Hepatocyte (in vitro differentiated cells): ENCODE results near the gene ANKRD44. TPM values are rescaled to one million over a fixed set of nuclear protein-coding genes. Genes with fewer than 3 reads are reported as not detected.
"Not testable (repeated sequence)": the region's sequence is repeated elsewhere in the genome, so short reads cannot be mapped to it uniquely, and the experiment has no call there.

Source experiments
- DNase-seq: peaks from one replicate; pipeline ENCODE4 v3.0.0-alpha.2; 2016; ENCODE audit warnings: low spot score
- H2AFZ ChIP-seq: fragments of 200-600 bp; sonication (generic); 2 replicates; pipeline ENCODE4 v1.6.0; 2016; ENCODE audit warnings: antibody characterized with exemption, mild to moderate bottlenecking
- H3K27ac ChIP-seq: fragments of 200-600 bp; sonication (generic); 2 replicates; pipeline ENCODE4 v1.5.1; 2016; ENCODE audit warnings: mild to moderate bottlenecking
- H3K27me3 ChIP-seq: fragments of 200-600 bp; sonication (generic); 2 replicates; pipeline ENCODE4 v1.6.1; 2016
- H3K36me3 ChIP-seq: fragments of 200-600 bp; sonication (generic); replicated peaks from 2 replicates; pipeline ENCODE4 v1.5.1; 2016; ENCODE audit warnings: low read depth; ENCODE audit not compliant: insufficient read depth
- H3K4me1 ChIP-seq: fragments of 200-600 bp; sonication (generic); 2 replicates; pipeline ENCODE4 v1.5.1; 2016; ENCODE audit warnings: mild to moderate bottlenecking, moderate library complexity; ENCODE audit not compliant: insufficient read depth
- H3K4me2 ChIP-seq: fragments of 200-600 bp; sonication (generic); 2 replicates; pipeline ENCODE4 v1.6.0; 2016
- H3K4me3 ChIP-seq: fragments of 200-600 bp; sonication (generic); 2 replicates; pipeline ENCODE4 v1.5.1; 2016; ENCODE audit warnings: mild to moderate bottlenecking
- H3K79me2 ChIP-seq: fragments of 200-600 bp; sonication (generic); 2 replicates; pipeline ENCODE4 v1.6.0; 2017; ENCODE audit warnings: mild to moderate bottlenecking
- H3K9me2 ChIP-seq: fragments of 200-600 bp; sonication (generic); replicated peaks from 2 replicates; pipeline ENCODE4 v1.6.0; 2017; ENCODE audit warnings: mild to moderate bottlenecking; ENCODE audit not compliant: insufficient read depth
- H3K9me3 ChIP-seq: fragments of 200-600 bp; sonication (generic); 2 replicates; pipeline ENCODE4 v1.5.1; 2016; ENCODE audit warnings: low read depth, mild to moderate bottlenecking
- H4K20me1 ChIP-seq: fragments of 200-600 bp; sonication (generic); 2 replicates; pipeline ENCODE4 v1.6.0; 2016; ENCODE audit warnings: mild to moderate bottlenecking; ENCODE audit not compliant: insufficient read depth, poor library complexity, severe bottlenecking
- EZH2 ChIP-seq: fragments of 200-600 bp; sonication (generic); IDR thresholded peaks from 2 replicates; pipeline ENCODE4 v1.6.1; 2016; ENCODE audit warnings: antibody characterized with exemption, mild to moderate bottlenecking, borderline replicate concordance
- EZH2phosphoT487 ChIP-seq: fragments of 200-600 bp; sonication (generic); IDR thresholded peaks from one replicate; pipeline ENCODE4 v1.6.1; 2018; ENCODE audit warnings: antibody characterized with exemption, mild to moderate bottlenecking, low read depth, moderate library complexity; ENCODE audit not compliant: unreplicated experiment, severe bottlenecking
- WGBS: methylation state at CpG from one replicate; pipeline ENCODE4 v1.1.6; 2016; ENCODE audit warnings: low lambda C conversion rate; ENCODE audit errors: missing lambda C conversion rate; 5-methylcytosine and 5-hydroxymethylcytosine counted together
- polyA plus RNA-seq: library from polyadenylated mRNA; unstranded; fragments of >200 nt; fragmentation: Nextera tagmentation; extraction: Ambion mirVana; gene quantifications from 2 replicates; pipeline ENCODE4 v1.2.1, GENCODE V29; 2016
- total RNA-seq: library from RNA; depleted of rRNA; stranded (reverse); fragments of >200 nt; gene quantifications from 2 replicates; pipeline ENCODE4 v1.2.3, GENCODE V29; 2014
- TF ChIP-seq, protein P1 (sequence below): fragments of 200-600 bp; sonication (generic); IDR thresholded peaks from 2 replicates; pipeline ENCODE4 v1.5.1; 2016; ENCODE audit warnings: antibody characterized with exemption, mild to moderate bottlenecking; ENCODE audit not compliant: poor library complexity

The ANKRD44 gene
- total and polyA plus RNA-seq, 2 experiments from 2014 or later: 5.9 to 9.1 TPM

DNA sequence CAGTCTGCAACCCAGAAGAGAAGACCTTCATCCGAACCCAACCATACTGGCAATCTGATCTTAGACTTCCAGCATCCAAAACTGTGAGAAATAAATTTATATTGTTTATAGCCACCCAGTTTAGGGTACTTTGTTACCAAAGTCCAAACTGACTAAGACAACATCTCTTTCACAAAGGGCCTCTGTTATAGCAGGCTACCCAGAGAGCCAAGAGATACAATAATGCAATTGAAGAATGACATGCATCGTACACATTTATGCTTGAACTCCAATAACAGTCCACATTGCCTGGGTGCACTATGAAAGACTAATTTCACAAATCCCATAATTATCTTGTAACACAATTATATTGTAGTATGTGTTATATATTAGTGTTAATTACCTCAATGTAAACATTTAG is 39.1 kb upstream of the ANKRD44 start:
- Histone ChIP-seq H3K4me2 (no peak overlapping the region), H3K79me2 (no peaks in the 10 kb centered on the region), H4K20me1 (no peaks in the 10 kb centered on the region), H3K27ac (no peak overlapping the region), H3K9me3 (no peaks in the 10 kb centered on the region), H2AFZ (no peak overlapping the region), H3K36me3 (no peaks in the 10 kb centered on the region), H3K9me2 (no peaks in the 10 kb centered on the region), H3K27me3 (no peaks in the 10 kb centered on the region), H3K4me1 (peaks cover 8% of the 10 kb centered on the region), H3K4me3 (no peak overlapping the region)
- 94% methylated on average over 2 of the region's 2 CpGs for WGBS
- no peak for DNase-seq
- TF ChIP-seq, protein P1, sequence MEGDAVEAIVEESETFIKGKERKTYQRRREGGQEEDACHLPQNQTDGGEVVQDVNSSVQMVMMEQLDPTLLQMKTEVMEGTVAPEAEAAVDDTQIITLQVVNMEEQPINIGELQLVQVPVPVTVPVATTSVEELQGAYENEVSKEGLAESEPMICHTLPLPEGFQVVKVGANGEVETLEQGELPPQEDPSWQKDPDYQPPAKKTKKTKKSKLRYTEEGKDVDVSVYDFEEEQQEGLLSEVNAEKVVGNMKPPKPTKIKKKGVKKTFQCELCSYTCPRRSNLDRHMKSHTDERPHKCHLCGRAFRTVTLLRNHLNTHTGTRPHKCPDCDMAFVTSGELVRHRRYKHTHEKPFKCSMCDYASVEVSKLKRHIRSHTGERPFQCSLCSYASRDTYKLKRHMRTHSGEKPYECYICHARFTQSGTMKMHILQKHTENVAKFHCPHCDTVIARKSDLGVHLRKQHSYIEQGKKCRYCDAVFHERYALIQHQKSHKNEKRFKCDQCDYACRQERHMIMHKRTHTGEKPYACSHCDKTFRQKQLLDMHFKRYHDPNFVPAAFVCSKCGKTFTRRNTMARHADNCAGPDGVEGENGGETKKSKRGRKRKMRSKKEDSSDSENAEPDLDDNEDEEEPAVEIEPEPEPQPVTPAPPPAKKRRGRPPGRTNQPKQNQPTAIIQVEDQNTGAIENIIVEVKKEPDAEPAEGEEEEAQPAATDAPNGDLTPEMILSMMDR: no peak
- no peak for TF ChIP-seq EZH2
- TF ChIP-seq EZH2phosphoT487: no peak

DNA sequence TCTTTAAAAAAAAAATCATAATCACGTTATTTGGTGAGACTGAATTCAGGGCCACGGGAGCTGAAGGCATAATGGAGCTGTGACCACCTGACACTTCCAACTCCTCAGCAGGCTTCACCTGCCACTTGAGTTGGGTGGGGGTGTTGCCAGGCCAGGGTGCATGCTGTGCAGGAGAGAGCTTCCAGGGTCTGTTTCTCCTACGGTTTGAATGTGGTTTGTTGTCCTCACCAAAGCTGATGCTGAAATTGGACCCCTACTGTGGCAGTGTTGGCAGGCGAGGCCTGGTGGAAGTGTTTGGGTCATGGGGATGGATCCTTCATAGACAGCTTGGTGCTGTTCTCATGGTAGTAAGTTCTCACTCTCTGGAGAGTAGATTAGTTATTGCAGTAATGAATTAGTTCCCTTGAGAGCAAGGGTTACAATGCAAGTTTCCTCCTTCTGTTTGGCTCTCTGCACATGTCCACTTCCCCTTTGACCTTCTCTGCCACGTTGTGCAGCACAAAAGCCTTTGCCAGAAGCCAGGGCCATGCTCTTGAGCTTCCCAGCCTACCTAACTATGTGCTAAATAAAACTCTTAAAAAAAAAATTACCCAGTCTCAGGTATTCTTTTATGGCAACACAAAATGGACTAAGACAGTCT is 38.3 kb upstream of the ANKRD44 start:
- no peaks in the 10 kb centered on the region for H4K20me1 ChIP-seq
- H3K4me3 ChIP-seq: no peak overlapping the region
- no peaks in the 10 kb centered on the region for H3K79me2 ChIP-seq
- H2AFZ ChIP-seq: no peak overlapping the region
- no peak overlapping the region for H3K4me2 ChIP-seq
- WGBS: 87% methylated on average over 5 of the region's 5 CpGs
- no peaks in the 10 kb centered on the region for H3K9me3 ChIP-seq
- no peak overlapping the region for H3K27ac ChIP-seq
- no peak for DNase-seq
- no peaks in the 10 kb centered on the region for H3K9me2 ChIP-seq
- TF ChIP-seq EZH2phosphoT487: no peak
- no peak for TF ChIP-seq EZH2
- TF ChIP-seq, protein P1: no peak
- H3K4me1 ChIP-seq: peaks cover 5% of the 10 kb centered on the region
- H3K27me3 ChIP-seq: no peaks in the 10 kb centered on the region
- H3K36me3 ChIP-seq: no peaks in the 10 kb centered on the region

GRCh38 chr2:197345846-197346370 is 35.3 kb upstream of the ANKRD44 start:
- Histone ChIP-seq H3K27ac (no peak overlapping the region), H3K4me3 (no peak overlapping the region), H3K79me2 (no peaks in the 10 kb centered on the region), H3K4me1 (no peaks in the 10 kb centered on the region), H3K4me2 (no peak overlapping the region), H3K9me2 (no peaks in the 10 kb centered on the region), H3K36me3 (no peaks in the 10 kb centered on the region), H4K20me1 (no peaks in the 10 kb centered on the region), H3K9me3 (no peaks in the 10 kb centered on the region), H3K27me3 (no peaks in the 10 kb centered on the region), H2AFZ (no peak overlapping the region)
- no peak for DNase-seq
- TF ChIP-seq, protein P1: no peak
- no peak for TF ChIP-seq EZH2
- WGBS: 94% methylated on average over 5 of the region's 5 CpGs

DNA sequence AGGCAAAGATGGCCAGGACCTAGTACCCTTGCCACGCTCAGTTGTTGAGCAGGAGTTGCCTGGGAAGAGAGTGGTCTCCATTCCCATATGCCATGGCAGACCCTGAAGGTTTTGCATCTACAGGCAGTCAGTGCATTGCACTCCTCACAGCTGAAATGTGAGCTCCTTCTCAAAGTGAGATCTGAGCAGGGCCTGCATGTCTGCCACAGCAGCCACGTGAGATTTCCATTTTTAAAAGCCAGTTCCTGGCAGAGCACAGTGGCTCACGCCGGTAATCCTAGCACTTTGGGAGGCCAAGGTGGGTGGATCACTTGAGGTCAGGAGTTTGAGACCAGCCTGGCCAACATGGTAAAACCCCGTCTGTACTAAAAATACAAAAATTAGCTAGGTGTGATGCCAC is 33.4 kb upstream of the ANKRD44 start:
- H3K9me2 ChIP-seq, H4K20me1 ChIP-seq, H3K9me3 ChIP-seq, H3K79me2 ChIP-seq, H3K27me3 ChIP-seq, H3K4me1 ChIP-seq, DNase-seq, H3K4me3 ChIP-seq, H2AFZ ChIP-seq, H3K36me3 ChIP-seq, H3K4me2 ChIP-seq, H3K27ac ChIP-seq: not testable (repeated sequence)
- 65% methylated on average over 5 of the region's 5 CpGs for WGBS
